HepG2 (cell line): ENCODE data around the gene CYTH1. TPM values are rescaled to one million over a fixed set of nuclear protein-coding genes. Genes with fewer than 3 reads are reported as not detected.

Experiments
- CCAR2 ChIP-seq: fragments of 200-400 bp; formaldehyde crosslinking; optimal IDR thresholded peaks from 2 replicates; pipeline ENCODE3; 2018; ENCODE audit warnings: low read depth, mild to moderate bottlenecking, low read length, moderate library complexity
- DR1 ChIP-seq: sonication (generic); formaldehyde crosslinking; IDR thresholded peaks from 2 replicates; pipeline ENCODE4 v1.8.0; 2021; ENCODE audit warnings: mild to moderate bottlenecking, missing genetic modification reagents, inconsistent platforms
- FOXJ3 ChIP-seq: sonication (generic); formaldehyde crosslinking; IDR thresholded peaks from 2 replicates; pipeline ENCODE4 v1.4.0; 2020; ENCODE audit warnings: missing genetic modification reagents, mild to moderate bottlenecking, borderline replicate concordance
- GFI1 ChIP-seq: sonication (generic); formaldehyde crosslinking; IDR thresholded peaks from 2 replicates; pipeline ENCODE4 v1.5.0; 2020; ENCODE audit warnings: missing genetic modification reagents, mild to moderate bottlenecking, borderline replicate concordance
- HOXD1 ChIP-seq: sonication (generic); formaldehyde crosslinking; IDR thresholded peaks from 2 replicates; pipeline ENCODE4 v1.5.0; 2020; ENCODE audit warnings: missing genetic modification reagents
- MED8 ChIP-seq: sonication (generic); formaldehyde crosslinking; IDR thresholded peaks from 2 replicates; pipeline ENCODE4 v1.8.1; 2023; ENCODE audit warnings: mild to moderate bottlenecking, missing genetic modification reagents; ENCODE audit not compliant: insufficient replicate concordance
- NONO ChIP-seq, 2 experiments: fragments of 450-650 bp in 1 of 2; sonication (generic) in 1 of 2; formaldehyde crosslinking in 1 of 2; IDR thresholded peaks in 1 of 2; conservative IDR thresholded peaks in 1 of 2; 2 replicates each; pipeline versions ENCODE4 v1.6.1 to v1.8.0; 2017 to 2022; ENCODE audit warnings: mild to moderate bottlenecking in 1 of 2, missing genetic modification reagents in 1 of 2, moderate library complexity in 1 of 2
- NR2F1 ChIP-seq, 2 experiments: fragments of 450-650 bp in 1 of 2; formaldehyde crosslinking in 1 of 2; IDR thresholded peaks; 2 replicates each; pipeline versions ENCODE4 v1.5.0 to v1.6.1; 2016 to 2020; ENCODE audit warnings: mild to moderate bottlenecking in 1 of 2, missing compliant biosample characterization in 1 of 2, missing genetic modification reagents in 1 of 2, moderate library complexity in 1 of 2
- PCBP1 ChIP-seq: fragments of 200-400 bp; formaldehyde crosslinking; IDR thresholded peaks from 2 replicates; pipeline ENCODE4 v1.6.1; 2017; ENCODE audit warnings: mild to moderate bottlenecking, low read depth, low read length, borderline replicate concordance
- RARA ChIP-seq: IDR thresholded peaks from 2 replicates; pipeline ENCODE4 v1.6.1; 2016; ENCODE audit warnings: missing genetic modification reagents, missing compliant biosample characterization
- SOX6 ChIP-seq, 2 experiments: fragments of 450-650 bp in 1 of 2; sonication (generic) in 1 of 2; formaldehyde crosslinking in 1 of 2; IDR thresholded peaks; 2 replicates each; pipeline versions ENCODE4 v1.4.0 to v1.6.1; 2017 to 2020; ENCODE audit warnings: antibody characterized with exemption in 1 of 2, mild to moderate bottlenecking in 1 of 2, missing genetic modification reagents in 1 of 2
- TEAD3 ChIP-seq: optimal IDR thresholded peaks from 2 replicates; pipeline ENCODE3; 2016; ENCODE audit warnings: borderline replicate concordance
- ZNF136 ChIP-seq: sonication (generic); formaldehyde crosslinking; IDR thresholded peaks from 2 replicates; pipeline ENCODE4 v1.8.1; 2022; ENCODE audit warnings: low read depth, mild to moderate bottlenecking, moderate library complexity, missing genetic modification reagents
- ZNF230 ChIP-seq: sonication (generic); formaldehyde crosslinking; IDR thresholded peaks from 2 replicates; pipeline ENCODE4 v1.4.0; 2020; ENCODE audit warnings: mild to moderate bottlenecking, missing genetic modification reagents
- ZNF331 ChIP-seq: sonication (generic); formaldehyde crosslinking; IDR thresholded peaks from 2 replicates; pipeline ENCODE4 v1.4.0; 2020; ENCODE audit warnings: missing genetic modification reagents
- ZNF33A ChIP-seq: sonication (generic); formaldehyde crosslinking; IDR thresholded peaks from 2 replicates; pipeline ENCODE4 v1.5.1; 2020; ENCODE audit warnings: missing genetic modification reagents, mild to moderate bottlenecking, moderate library complexity, borderline replicate concordance
- ZNF776 ChIP-seq: sonication (generic); formaldehyde crosslinking; IDR thresholded peaks from 2 replicates; pipeline ENCODE4 v1.4.0; 2020; ENCODE audit warnings: mild to moderate bottlenecking, missing genetic modification reagents
- polyA plus RNA-seq, 8 experiments: library from polyadenylated mRNA; depleted of rRNA in 3 of 8; stranded (reverse) in 7 of 8; unstranded in 1 of 8; fragments of >200 nt; fragmentation: Illumina TruSeq in 4 of 8; extraction: Trizol in 4 of 8; gene quantifications; 2 replicates each; pipeline versions ENCODE4 v1.2.1 to v1.2.3, GENCODE V29; 2011 to 2016; ENCODE audit warnings: low read depth in 4 of 8, missing spikeins in 1 of 8, mixed read lengths in 1 of 8; ENCODE audit not compliant: insufficient read depth in 1 of 8
- total RNA-seq, 5 experiments: library from RNA; depleted of rRNA; stranded (reverse); fragments of >200 nt; fragmentation: Illumina TruSeq; extraction: Trizol; gene quantifications; 2 replicates each; pipeline ENCODE4 v1.2.3, GENCODE V29; 2016; ENCODE audit warnings: low read depth in 1 of 5
- TF ChIP-seq, protein P1 (sequence below): sonication (generic); formaldehyde crosslinking; IDR thresholded peaks from 2 replicates; pipeline ENCODE4 v1.5.0; 2020; ENCODE audit warnings: missing genetic modification reagents, mild to moderate bottlenecking, borderline replicate concordance
- TF ChIP-seq, protein P2 (sequence below): sonication (generic); formaldehyde crosslinking; IDR thresholded peaks from 2 replicates; pipeline ENCODE4 v1.5.1; 2020; ENCODE audit warnings: missing genetic modification reagents, mild to moderate bottlenecking, borderline replicate concordance
- TF ChIP-seq, protein P3 (sequence below): sonication (generic); formaldehyde crosslinking; IDR thresholded peaks from 2 replicates; pipeline ENCODE4 v1.4.0; 2020; ENCODE audit warnings: low read depth, mild to moderate bottlenecking, missing genetic modification reagents
- TF ChIP-seq, protein P4 (sequence below): sonication (generic); formaldehyde crosslinking; IDR thresholded peaks from 2 replicates; pipeline ENCODE4 v1.4.0; 2020; ENCODE audit warnings: missing genetic modification reagents

Gene CYTH1
- total and polyA plus RNA-seq, 2 of the 13 experiments (the other 11 are each of a cell fraction or from before 2014, with no cell fraction given) = 20.1 to 48.9 TPM

DNA sequence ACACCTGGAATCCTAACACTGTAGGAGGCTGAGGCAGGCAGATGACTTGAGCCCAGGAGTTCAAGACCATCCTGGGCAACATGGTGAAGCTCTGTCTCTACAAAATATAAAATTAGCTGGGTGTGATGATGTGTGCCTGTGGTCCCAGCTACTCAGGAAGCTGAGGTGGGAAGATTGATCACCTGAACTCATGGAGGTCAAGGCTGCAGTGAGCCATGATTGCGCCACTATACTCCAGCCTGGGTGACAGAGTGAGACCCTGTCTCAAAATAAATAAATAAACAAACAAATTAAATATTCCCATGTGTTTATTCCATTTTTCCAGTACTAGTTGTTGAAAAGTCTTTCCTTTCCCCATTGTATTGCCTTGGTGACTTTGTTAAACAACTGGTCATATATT lies 130.0 kb downstream of the CYTH1 start (continued):
- TF ChIP-seq, protein P1, sequence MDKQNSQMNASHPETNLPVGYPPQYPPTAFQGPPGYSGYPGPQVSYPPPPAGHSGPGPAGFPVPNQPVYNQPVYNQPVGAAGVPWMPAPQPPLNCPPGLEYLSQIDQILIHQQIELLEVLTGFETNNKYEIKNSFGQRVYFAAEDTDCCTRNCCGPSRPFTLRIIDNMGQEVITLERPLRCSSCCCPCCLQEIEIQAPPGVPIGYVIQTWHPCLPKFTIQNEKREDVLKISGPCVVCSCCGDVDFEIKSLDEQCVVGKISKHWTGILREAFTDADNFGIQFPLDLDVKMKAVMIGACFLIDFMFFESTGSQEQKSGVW = no peak
- TF ChIP-seq DR1 (CRISPR knock-in tag) = no peak
- TF ChIP-seq FOXJ3 (CRISPR knock-in tag) = peak; percentile 41; the same call in 1 of the 2 replicates
- no peak for TF ChIP-seq ZNF776 (CRISPR knock-in tag)
- no peak for TF ChIP-seq NONO (IDR thresholded peaks at IDR 0.05)
- no peak for TF ChIP-seq NONO (CRISPR knock-in tag; conservative IDR thresholded peaks at IDR 0.05)
- no peak for TF ChIP-seq ZNF33A (CRISPR knock-in tag)
- no peak for TF ChIP-seq CCAR2
- no peak for TF ChIP-seq MED8 (CRISPR knock-in tag)
- no peak for TF ChIP-seq ZNF230
- TF ChIP-seq RARA (CRISPR knock-in tag) = peak; percentile 84
- TF ChIP-seq SOX6 (IDR thresholded peaks at IDR 0.05) = no peak
- TF ChIP-seq SOX6 (CRISPR knock-in tag; IDR thresholded peaks at IDR 0.05) = peak; percentile 22; the same call in 1 of the 2 replicates
- TF ChIP-seq NR2F1 (CRISPR knock-in tag; IDR thresholded peaks at IDR 0.05) = peak; percentile 52 to 60; a peak in 2 of 4 replicates
- TF ChIP-seq PCBP1 = no peak
- TF ChIP-seq, protein P2, sequence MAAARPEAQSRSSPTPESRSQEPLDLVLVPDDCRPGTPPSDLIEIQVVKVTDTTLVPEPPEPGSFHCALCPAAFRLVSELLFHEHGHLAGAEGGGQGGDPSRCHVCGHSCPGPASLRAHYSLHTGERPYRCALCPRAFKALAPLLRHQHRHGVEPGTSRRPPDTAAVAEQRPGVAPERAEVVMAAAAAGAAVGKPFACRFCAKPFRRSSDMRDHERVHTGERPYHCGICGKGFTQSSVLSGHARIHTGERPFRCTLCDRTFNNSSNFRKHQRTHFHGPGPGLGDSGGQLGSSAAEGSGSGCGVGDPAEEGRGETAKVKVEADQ (CRISPR knock-in tag) = no peak
- TF ChIP-seq, protein P3, sequence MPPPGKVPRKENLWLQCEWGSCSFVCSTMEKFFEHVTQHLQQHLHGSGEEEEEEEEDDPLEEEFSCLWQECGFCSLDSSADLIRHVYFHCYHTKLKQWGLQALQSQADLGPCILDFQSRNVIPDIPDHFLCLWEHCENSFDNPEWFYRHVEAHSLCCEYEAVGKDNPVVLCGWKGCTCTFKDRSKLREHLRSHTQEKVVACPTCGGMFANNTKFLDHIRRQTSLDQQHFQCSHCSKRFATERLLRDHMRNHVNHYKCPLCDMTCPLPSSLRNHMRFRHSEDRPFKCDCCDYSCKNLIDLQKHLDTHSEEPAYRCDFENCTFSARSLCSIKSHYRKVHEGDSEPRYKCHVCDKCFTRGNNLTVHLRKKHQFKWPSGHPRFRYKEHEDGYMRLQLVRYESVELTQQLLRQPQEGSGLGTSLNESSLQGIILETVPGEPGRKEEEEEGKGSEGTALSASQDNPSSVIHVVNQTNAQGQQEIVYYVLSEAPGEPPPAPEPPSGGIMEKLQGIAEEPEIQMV = no peak
- TF ChIP-seq HOXD1 (CRISPR knock-in tag) = peak; percentile 99
- no peak for TF ChIP-seq GFI1 (CRISPR knock-in tag)
- TF ChIP-seq, protein P4, sequence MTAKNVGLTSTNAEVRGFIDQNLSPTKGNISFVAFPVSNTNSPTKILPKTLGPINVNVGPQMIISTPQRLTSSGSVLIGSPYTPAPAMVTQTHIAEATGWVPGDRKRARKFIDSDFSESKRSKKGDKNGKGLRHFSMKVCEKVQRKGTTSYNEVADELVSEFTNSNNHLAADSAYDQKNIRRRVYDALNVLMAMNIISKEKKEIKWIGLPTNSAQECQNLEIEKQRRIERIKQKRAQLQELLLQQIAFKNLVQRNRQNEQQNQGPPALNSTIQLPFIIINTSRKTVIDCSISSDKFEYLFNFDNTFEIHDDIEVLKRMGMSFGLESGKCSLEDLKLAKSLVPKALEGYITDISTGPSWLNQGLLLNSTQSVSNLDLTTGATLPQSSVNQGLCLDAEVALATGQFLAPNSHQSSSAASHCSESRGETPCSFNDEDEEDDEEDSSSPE (CRISPR knock-in tag) = no peak
- no peak for TF ChIP-seq TEAD3 (CRISPR knock-in tag)
- TF ChIP-seq ZNF136 (CRISPR knock-in tag) = no peak
- no peak for TF ChIP-seq ZNF331
